HCT116 (cell line): ENCODE data around the gene SEMA4F. TPM values are rescaled to one million over a fixed set of nuclear protein-coding genes. Genes with fewer than 3 reads are reported as not detected.

Experiments used
- ATAC-seq: fragments of 200-7000 bp; cut with Tn5 transposase; 2 replicates; pipeline ENCODE4 v1.9.1; 2020; ENCODE audit warnings: mild to moderate bottlenecking, moderate library complexity
- BruUV-seq: library from RNA; stranded (reverse); fragments of 400-500 nt; replicated peaks from 2 replicates; lab custom pipeline; 2021; lab: Mats Ljungman, UMichigan
- CTCF ChIA-PET: fragments of 300-600 bp; sonication (Branson Sonifier 250); formaldehyde crosslinking; loops from one replicate; lab custom pipeline; 2021; ENCODE audit warnings: antibody characterized with exemption; lab: Charles Lee
- POLR2A ChIA-PET: fragments of 300-600, 350-600 bp; sonication (Branson Sonifier 250); formaldehyde crosslinking; loops from one replicate; lab custom pipeline; 2021; ENCODE audit warnings: antibody characterized with exemption; lab: Charles Lee
- RAD21 ChIA-PET, 2 experiments: fragments of 300-600 bp; sonication (Branson Sonifier 250); formaldehyde crosslinking; loops; one replicate each; lab custom pipeline; 2023; ENCODE audit warnings: low total read pairs in 2 of 2; ENCODE audit not compliant: uncharacterized antibody in 2 of 2, unreplicated experiment in 2 of 2, low non-redundant PET in 1 of 2; lab: Charles Lee
- DNase-seq: peaks from one replicate; pipeline ENCODE4 v3.0.0-alpha.2; 2010; ENCODE audit warnings: low read depth, low spot score
- H2AFZ ChIP-seq: fragments of 200-600 bp; shearing (Covaris generic), sonication (generic); 2 replicates; pipeline ENCODE4 v1.6.1; 2017; ENCODE audit warnings: low read depth, mixed run types, mixed read lengths, antibody characterized with exemption, low read length; ENCODE audit not compliant: poor library complexity, severe bottlenecking
- H3K27ac ChIP-seq: 2 replicates; pipeline ENCODE4 v1.5.1; 2012; ENCODE audit warnings: low read depth, low read length
- H3K27me3 ChIP-seq: fragments of 200-600 bp; sonication (generic); 2 replicates; pipeline ENCODE4 v1.6.1; 2016; ENCODE audit warnings: mixed run types, low read length, mixed read lengths; ENCODE audit not compliant: insufficient read depth
- H3K36me3 ChIP-seq, 2 experiments: fragments of 200-500 bp in 1 of 2; fragments of 200-600 bp in 1 of 2; sonication (Bioruptor generic) in 1 of 2; sonication (generic) in 1 of 2; 2 replicates each; pipeline versions ENCODE4 v1.5.1 to v1.6.1; 2014 to 2016; ENCODE audit warnings: low read length in 2 of 2, inconsistent platforms in 1 of 2, mixed read lengths in 1 of 2, mixed run types in 1 of 2; ENCODE audit not compliant: insufficient read depth in 2 of 2, control insufficient read depth in 1 of 2
- H3K4me1 ChIP-seq, 2 experiments: fragments of 200-600 bp in 1 of 2; sonication (generic) in 1 of 2; 2 replicates each; pipeline versions ENCODE4 v1.5.1 to v1.6.1; 2012 to 2017; ENCODE audit warnings: low read length in 2 of 2, inconsistent platforms in 1 of 2, mild to moderate bottlenecking in 1 of 2, mixed read lengths in 1 of 2, mixed run types in 1 of 2, moderate library complexity in 1 of 2; ENCODE audit not compliant: insufficient read depth in 2 of 2, control insufficient read depth in 1 of 2
- H3K4me2 ChIP-seq: fragments of 200-600 bp; sonication (generic); 2 replicates; pipeline ENCODE4 v1.6.1; 2017; ENCODE audit warnings: mixed run types, low read length, mixed read lengths
- H3K4me3 ChIP-seq, 2 experiments: fragments of 200-600 bp in 1 of 2; sonication (generic) in 1 of 2; replicated peaks in 1 of 2; 2 replicates each; pipeline ENCODE4 v1.5.1; 2011 to 2016; ENCODE audit warnings: low read length in 2 of 2, control low read depth in 1 of 2, low read depth in 1 of 2, mild to moderate bottlenecking in 1 of 2, mixed read lengths in 1 of 2, mixed run types in 1 of 2
- H3K79me2 ChIP-seq: fragments of 200-600 bp; sonication (generic); 2 replicates; pipeline ENCODE4 v1.6.1; 2017; ENCODE audit warnings: mild to moderate bottlenecking, mixed run types, low read length, moderate library complexity, mixed read lengths; ENCODE audit not compliant: insufficient read depth
- H3K9ac ChIP-seq: fragments of 200-600 bp; sonication (generic); 2 replicates; pipeline ENCODE4 v1.6.1; 2016; ENCODE audit warnings: low read length, mixed read lengths
- H3K9me2 ChIP-seq: fragments of 200-600 bp; sonication (generic), shearing (Covaris generic); 2 replicates; pipeline ENCODE4 v1.6.1; 2017; ENCODE audit warnings: mixed run types, mild to moderate bottlenecking, moderate library complexity; ENCODE audit not compliant: insufficient read depth
- H3K9me3 ChIP-seq, 2 experiments: fragments of 200-500 bp in 1 of 2; fragments of 200-600 bp in 1 of 2; sonication (Bioruptor generic) in 1 of 2; sonication (generic) in 1 of 2; 2 replicates each; pipeline ENCODE4 v1.6.1; 2014 to 2017; ENCODE audit warnings: low read length in 2 of 2, mixed read lengths in 2 of 2, inconsistent platforms in 1 of 2, low read depth in 1 of 2, mild to moderate bottlenecking in 1 of 2, mixed run types in 1 of 2, moderate library complexity in 1 of 2; ENCODE audit not compliant: control insufficient read depth in 1 of 2, insufficient read depth in 1 of 2
- H4K20me1 ChIP-seq: fragments of 200-600 bp; sonication (generic), shearing (Covaris generic); 2 replicates; pipeline ENCODE4 v1.6.1; 2017; ENCODE audit warnings: mixed run types, mild to moderate bottlenecking, moderate library complexity; ENCODE audit not compliant: insufficient read depth
- CBX3 ChIP-seq: IDR thresholded peaks from 2 replicates; pipeline ENCODE4 v1.6.1; 2012; ENCODE audit warnings: low read depth
- ELF1 ChIP-seq: IDR thresholded peaks from 2 replicates; pipeline ENCODE4 v1.6.1; 2012; ENCODE audit warnings: low read depth, borderline replicate concordance
- EZH2 ChIP-seq: fragments of 200-600 bp; sonication (generic); IDR thresholded peaks from 2 replicates; pipeline ENCODE4 v1.6.1; 2017; ENCODE audit warnings: antibody characterized with exemption, mixed run types
- SIN3A ChIP-seq: IDR thresholded peaks from 2 replicates; pipeline ENCODE4 v1.6.1; 2012; ENCODE audit warnings: low read depth
- SRF ChIP-seq: IDR thresholded peaks from 2 replicates; pipeline ENCODE4 v1.6.1; 2012; ENCODE audit warnings: low read depth
- YY1 ChIP-seq: IDR thresholded peaks from 2 replicates; pipeline ENCODE4 v1.6.1; 2011; ENCODE audit warnings: low read length, low read depth, moderate library complexity, mild to moderate bottlenecking; ENCODE audit not compliant: insufficient replicate concordance; ENCODE audit errors: extremely low read depth
- ZFX ChIP-seq: fragments of 450-650 bp; IDR thresholded peaks from 2 replicates; pipeline ENCODE4 v1.6.1; 2017
- ZNF274 ChIP-seq: fragments of 200-500 bp; sonication (Bioruptor generic); IDR thresholded peaks from 2 replicates; pipeline ENCODE4 v1.6.1; 2014; ENCODE audit warnings: mild to moderate bottlenecking, low read depth, low read length, inconsistent platforms
- intact Hi-C: fragments of 100-400 bp; cut with micrococcal nuclease; formaldehyde crosslinking; loops from 2 replicates; pipeline ENCODE4 v1.10.0; 2022
- total RNA-seq: library from RNA; stranded (reverse); gene quantifications from one replicate; pipeline ENCODE4 v1.2.1, GENCODE V29; 2021; ENCODE audit not compliant: unreplicated experiment
- TF ChIP-seq, protein P1 (sequence below): IDR thresholded peaks from 2 replicates; pipeline ENCODE4 v1.6.1; 2012; ENCODE audit warnings: low read depth
- TF ChIP-seq, protein P2 (sequence below), 3 experiments: fragments of 200-600 bp in 1 of 3; sonication (generic) in 1 of 3; IDR thresholded peaks in 2 of 3; conservative IDR thresholded peaks in 1 of 3; 2 replicates each; pipeline ENCODE4 v1.5.1; 2012 to 2017; ENCODE audit warnings: low read depth in 2 of 3, low read length in 2 of 3, antibody characterized with exemption in 1 of 3, borderline replicate concordance in 1 of 3, control low read depth in 1 of 3, mild to moderate bottlenecking in 1 of 3, mixed read lengths in 1 of 3, mixed run types in 1 of 3, moderate library complexity in 1 of 3; ENCODE audit not compliant: insufficient read depth in 1 of 3
- TF ChIP-seq, protein P3 (sequence below): IDR thresholded peaks from 2 replicates; pipeline ENCODE4 v1.6.1; 2012

Gene SEMA4F
- total RNA-seq, 1 experiment from 2014 or later = 12.3 TPM

DNA sequence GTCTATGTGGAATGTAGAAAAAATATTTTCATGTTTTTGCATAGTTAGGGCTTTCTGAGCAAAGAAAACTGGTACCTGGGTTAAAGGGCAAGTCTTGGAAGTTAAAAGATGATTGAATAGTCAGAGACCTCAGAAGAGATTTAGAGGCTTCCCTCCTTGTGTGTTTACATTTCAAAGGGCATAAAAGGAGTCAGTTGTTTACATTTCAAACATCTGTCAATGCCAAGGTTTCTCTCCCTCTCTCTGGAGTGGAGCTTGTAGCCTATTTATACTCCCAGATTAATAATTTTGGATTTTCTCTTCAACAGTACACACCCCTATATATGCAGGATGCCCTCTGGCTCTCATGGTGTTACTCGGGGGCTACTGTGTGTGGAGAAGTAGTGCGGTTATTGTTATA lies 14.5 kb upstream of the SEMA4F start:
- Histone ChIP-seq H3K27me3 (no peaks in the 10 kb centered on the region), H3K9ac (no peak overlapping the region), H3K4me1 (no peaks in the 10 kb centered on the region)
- no peak for TF ChIP-seq ZNF274
- TF ChIP-seq, protein P1, sequence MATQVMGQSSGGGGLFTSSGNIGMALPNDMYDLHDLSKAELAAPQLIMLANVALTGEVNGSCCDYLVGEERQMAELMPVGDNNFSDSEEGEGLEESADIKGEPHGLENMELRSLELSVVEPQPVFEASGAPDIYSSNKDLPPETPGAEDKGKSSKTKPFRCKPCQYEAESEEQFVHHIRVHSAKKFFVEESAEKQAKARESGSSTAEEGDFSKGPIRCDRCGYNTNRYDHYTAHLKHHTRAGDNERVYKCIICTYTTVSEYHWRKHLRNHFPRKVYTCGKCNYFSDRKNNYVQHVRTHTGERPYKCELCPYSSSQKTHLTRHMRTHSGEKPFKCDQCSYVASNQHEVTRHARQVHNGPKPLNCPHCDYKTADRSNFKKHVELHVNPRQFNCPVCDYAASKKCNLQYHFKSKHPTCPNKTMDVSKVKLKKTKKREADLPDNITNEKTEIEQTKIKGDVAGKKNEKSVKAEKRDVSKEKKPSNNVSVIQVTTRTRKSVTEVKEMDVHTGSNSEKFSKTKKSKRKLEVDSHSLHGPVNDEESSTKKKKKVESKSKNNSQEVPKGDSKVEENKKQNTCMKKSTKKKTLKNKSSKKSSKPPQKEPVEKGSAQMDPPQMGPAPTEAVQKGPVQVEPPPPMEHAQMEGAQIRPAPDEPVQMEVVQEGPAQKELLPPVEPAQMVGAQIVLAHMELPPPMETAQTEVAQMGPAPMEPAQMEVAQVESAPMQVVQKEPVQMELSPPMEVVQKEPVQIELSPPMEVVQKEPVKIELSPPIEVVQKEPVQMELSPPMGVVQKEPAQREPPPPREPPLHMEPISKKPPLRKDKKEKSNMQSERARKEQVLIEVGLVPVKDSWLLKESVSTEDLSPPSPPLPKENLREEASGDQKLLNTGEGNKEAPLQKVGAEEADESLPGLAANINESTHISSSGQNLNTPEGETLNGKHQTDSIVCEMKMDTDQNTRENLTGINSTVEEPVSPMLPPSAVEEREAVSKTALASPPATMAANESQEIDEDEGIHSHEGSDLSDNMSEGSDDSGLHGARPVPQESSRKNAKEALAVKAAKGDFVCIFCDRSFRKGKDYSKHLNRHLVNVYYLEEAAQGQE = no peak
- no peak for TF ChIP-seq CBX3
- no peak for TF ChIP-seq EZH2
- no peak for TF ChIP-seq YY1
- TF ChIP-seq, protein P2, sequence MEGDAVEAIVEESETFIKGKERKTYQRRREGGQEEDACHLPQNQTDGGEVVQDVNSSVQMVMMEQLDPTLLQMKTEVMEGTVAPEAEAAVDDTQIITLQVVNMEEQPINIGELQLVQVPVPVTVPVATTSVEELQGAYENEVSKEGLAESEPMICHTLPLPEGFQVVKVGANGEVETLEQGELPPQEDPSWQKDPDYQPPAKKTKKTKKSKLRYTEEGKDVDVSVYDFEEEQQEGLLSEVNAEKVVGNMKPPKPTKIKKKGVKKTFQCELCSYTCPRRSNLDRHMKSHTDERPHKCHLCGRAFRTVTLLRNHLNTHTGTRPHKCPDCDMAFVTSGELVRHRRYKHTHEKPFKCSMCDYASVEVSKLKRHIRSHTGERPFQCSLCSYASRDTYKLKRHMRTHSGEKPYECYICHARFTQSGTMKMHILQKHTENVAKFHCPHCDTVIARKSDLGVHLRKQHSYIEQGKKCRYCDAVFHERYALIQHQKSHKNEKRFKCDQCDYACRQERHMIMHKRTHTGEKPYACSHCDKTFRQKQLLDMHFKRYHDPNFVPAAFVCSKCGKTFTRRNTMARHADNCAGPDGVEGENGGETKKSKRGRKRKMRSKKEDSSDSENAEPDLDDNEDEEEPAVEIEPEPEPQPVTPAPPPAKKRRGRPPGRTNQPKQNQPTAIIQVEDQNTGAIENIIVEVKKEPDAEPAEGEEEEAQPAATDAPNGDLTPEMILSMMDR (IDR thresholded peaks at IDR 0.05 in 2 of 3, conservative IDR thresholded peaks at IDR 0.05 in 1 of 3; ENCODE audit: borderline replicate concordance in 1 of 3, insufficient read depth in 1 of 3, low read depth in 2 of 3, low read length in 2 of 3) = no peak
- TF ChIP-seq ELF1 = no peak
- TF ChIP-seq SIN3A = no peak
- TF ChIP-seq, protein P3, sequence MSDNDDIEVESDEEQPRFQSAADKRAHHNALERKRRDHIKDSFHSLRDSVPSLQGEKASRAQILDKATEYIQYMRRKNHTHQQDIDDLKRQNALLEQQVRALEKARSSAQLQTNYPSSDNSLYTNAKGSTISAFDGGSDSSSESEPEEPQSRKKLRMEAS = no peak
- TF ChIP-seq ZFX = no peak
- TF ChIP-seq SRF = no peak
- TF ChIP-seq, all 23 proteins: peak for 0
- Histone ChIP-seq H3K27ac (no peak overlapping the region), H3K4me3 (no peak overlapping the region), H3K79me2 (no peaks in the 10 kb centered on the region), H3K9me2 (no peaks in the 10 kb centered on the region), H3K4me2 (no peak overlapping the region), H4K20me1 (no peaks in the 10 kb centered on the region), H3K9me3 (no peaks in the 10 kb centered on the region), H2AFZ (no peak overlapping the region), H3K36me3 (peaks cover 4 to 20% of the 10 kb centered on the region in 2 experiments)
- ChIA-PET RAD21 (no interaction called here), CTCF (no interaction called here), POLR2A (no interaction called here)
- BruUV-seq = no TSS peak
- ATAC-seq = no peak
- DNase-seq = no peak
- intact Hi-C loops = no loop called here
